ENCODE results near the gene TUBA3E.
"Not testable (repeated sequence)": the region's sequence is repeated elsewhere in the genome, so short reads cannot be mapped to it uniquely, and the experiment has no call there.

The TUBA3E gene

DNA sequence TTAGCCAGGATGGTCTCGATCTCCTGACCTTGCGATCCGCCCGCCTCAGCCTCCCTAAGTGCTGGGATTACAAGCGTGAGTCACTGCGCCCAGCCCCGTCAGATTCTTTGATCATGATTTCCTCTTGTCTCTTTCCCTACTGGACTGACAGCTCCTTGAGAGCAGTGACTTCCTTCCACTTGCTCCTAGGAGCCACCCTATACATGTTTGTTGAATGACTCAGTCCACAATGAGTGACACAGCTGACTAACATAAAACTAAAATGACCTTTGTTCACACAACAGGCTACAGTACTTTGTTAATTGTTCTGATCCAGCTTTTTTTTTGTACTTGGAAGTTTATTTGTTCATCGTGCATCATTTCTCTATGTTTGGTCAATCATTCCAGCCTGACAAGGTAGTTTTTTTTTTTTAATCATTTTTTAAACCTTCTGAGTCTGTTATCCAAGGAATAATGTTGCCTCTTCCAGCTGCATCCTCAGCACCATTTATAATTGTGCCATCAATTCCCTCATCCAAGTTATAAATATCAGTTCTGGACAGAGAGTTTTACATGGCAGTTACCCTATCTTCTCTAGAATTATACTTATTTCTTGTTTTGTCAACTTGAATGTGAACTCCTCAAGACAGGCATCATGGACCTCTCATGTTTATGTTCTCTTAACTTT lies 42.9 kb upstream of the TUBA3E start (continued):
- TF ChIP-seq HIC1 (tag by site-specific recombination; IDR thresholded peaks at IDR 0.05), result peak; percentile 71
- TF ChIP-seq REPIN1 (tag by site-specific recombination; IDR thresholded peaks at IDR 0.05; ENCODE audit: low read depth), result no peak
- TF ChIP-seq ZNF423 (tag by site-specific recombination; IDR thresholded peaks at IDR 0.05), result no peak
- TF ChIP-seq, protein P1, sequence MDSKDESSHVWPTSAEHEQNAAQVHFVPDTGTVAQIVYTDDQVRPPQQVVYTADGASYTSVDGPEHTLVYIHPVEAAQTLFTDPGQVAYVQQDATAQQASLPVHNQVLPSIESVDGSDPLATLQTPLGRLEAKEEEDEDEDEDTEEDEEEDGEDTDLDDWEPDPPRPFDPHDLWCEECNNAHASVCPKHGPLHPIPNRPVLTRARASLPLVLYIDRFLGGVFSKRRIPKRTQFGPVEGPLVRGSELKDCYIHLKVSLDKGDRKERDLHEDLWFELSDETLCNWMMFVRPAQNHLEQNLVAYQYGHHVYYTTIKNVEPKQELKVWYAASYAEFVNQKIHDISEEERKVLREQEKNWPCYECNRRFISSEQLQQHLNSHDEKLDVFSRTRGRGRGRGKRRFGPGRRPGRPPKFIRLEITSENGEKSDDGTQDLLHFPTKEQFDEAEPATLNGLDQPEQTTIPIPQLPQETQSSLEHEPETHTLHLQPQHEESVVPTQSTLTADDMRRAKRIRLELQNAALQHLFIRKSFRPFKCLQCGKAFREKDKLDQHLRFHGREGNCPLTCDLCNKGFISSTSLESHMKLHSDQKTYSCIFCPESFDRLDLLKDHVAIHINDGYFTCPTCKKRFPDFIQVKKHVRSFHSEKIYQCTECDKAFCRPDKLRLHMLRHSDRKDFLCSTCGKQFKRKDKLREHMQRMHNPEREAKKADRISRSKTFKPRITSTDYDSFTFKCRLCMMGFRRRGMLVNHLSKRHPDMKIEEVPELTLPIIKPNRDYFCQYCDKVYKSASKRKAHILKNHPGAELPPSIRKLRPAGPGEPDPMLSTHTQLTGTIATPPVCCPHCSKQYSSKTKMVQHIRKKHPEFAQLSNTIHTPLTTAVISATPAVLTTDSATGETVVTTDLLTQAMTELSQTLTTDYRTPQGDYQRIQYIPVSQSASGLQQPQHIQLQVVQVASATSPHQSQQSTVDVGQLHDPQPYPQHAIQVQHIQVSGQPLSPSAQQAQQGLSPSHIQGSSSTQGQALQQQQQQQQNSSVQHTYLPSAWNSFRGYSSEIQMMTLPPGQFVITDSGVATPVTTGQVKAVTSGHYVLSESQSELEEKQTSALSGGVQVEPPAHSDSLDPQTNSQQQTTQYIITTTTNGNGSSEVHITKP (tag by site-specific recombination; IDR thresholded peaks at IDR 0.05), result peak; percentile 32; the same call in 1 of the 2 replicates
- peak; percentile 32; the same call in 1 of the 2 replicates for TF ChIP-seq ZNF629 (tag by site-specific recombination; IDR thresholded peaks at IDR 0.05)

- POLR2A ChIA-PET; H3K4me1 ChIP-seq (ENCODE audit: control insufficient read depth, insufficient read depth, low read length); CTCF ChIA-PET; H3K36me3 ChIP-seq (ENCODE audit: control insufficient read depth in 2 of 2, insufficient read depth in 1 of 2, low read length in 2 of 2); H3K4me3 ChIP-seq (ENCODE audit: low read depth, low read length); H3K27ac ChIP-seq (ENCODE audit: extremely low read depth, low read depth, low read length); H3K9me3 ChIP-seq (ENCODE audit: control insufficient read depth, insufficient read depth, low read depth, low read length): not testable (repeated sequence)
These were observed 41.3 kb upstream of the TUBA3E start for GRCh38 chr2:130239581-130239980.

- H3K4me1 ChIP-seq (ENCODE audit: control insufficient read depth, insufficient read depth, low read length); H3K27ac ChIP-seq (ENCODE audit: extremely low read depth, low read depth, low read length); H3K9me3 ChIP-seq (ENCODE audit: control insufficient read depth, insufficient read depth, low read depth, low read length); H3K36me3 ChIP-seq (ENCODE audit: control insufficient read depth in 2 of 2, insufficient read depth in 1 of 2, low read length in 2 of 2); CTCF ChIA-PET; POLR2A ChIA-PET; H3K4me3 ChIP-seq (ENCODE audit: low read depth, low read length): not testable (repeated sequence)
These were observed 34.8 kb upstream of the TUBA3E start for GRCh38 chr2:130233066-130233465.

DNA sequence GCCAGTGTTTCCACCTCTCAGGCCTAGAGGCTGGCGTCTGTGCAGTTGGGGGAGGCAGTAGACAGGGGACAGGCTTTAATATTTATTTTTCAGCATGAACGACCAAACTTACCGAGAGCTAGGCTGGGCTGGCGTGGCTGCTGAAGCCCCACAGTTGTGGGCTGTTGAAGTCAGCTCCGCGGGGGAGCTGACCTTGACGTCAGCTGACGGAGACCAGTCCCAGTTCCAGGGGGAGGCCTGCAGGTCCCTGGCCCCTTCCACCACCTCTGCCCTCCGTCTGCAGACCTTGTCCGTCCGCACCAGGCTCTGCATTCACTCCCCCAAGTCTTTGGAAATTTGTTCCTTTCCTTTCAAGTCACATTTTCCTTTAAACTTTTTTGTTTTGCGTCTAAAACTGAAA lies 33.4 kb upstream of the TUBA3E start:
- CTCF ChIA-PET, result interaction anchor here (0.6 kb wide), 1 partner anchor 76 kb away, joined by 3 read pairs; no protein-coding TSS in a partner anchor
- TF ChIP-seq ZBTB48 (tag by site-specific recombination; IDR thresholded peaks at IDR 0.05), result no peak
- TF ChIP-seq ZNF747 (tag by site-specific recombination; IDR thresholded peaks at IDR 0.05), result no peak
- no peak for TF ChIP-seq ZNF362 (tag by site-specific recombination; IDR thresholded peaks at IDR 0.05)
- no peak for TF ChIP-seq BCL11B (tag by site-specific recombination; IDR thresholded peaks at IDR 0.05; ENCODE audit: low read depth)
- no peak for TF ChIP-seq ZNF138 (tag by site-specific recombination; IDR thresholded peaks at IDR 0.05; ENCODE audit: borderline replicate concordance)
- no peak for TF ChIP-seq ZNF639 (tag by site-specific recombination; IDR thresholded peaks at IDR 0.05)
- no peak for TF ChIP-seq ZNF274 (IDR thresholded peaks at IDR 0.05; ENCODE audit: low read length)
- no peak for TF ChIP-seq ZNF274 (tag by site-specific recombination; IDR thresholded peaks at IDR 0.05; ENCODE audit: borderline replicate concordance)
- no peak for TF ChIP-seq ZNF24 (tag by site-specific recombination; IDR thresholded peaks at IDR 0.05)
- TF ChIP-seq EGR2 (tag by site-specific recombination; IDR thresholded peaks at IDR 0.05; ENCODE audit: low read depth), result no peak
- TF ChIP-seq ZNF133 (tag by site-specific recombination; IDR thresholded peaks at IDR 0.05), result no peak
- TF ChIP-seq ZBTB21 (tag by site-specific recombination; IDR thresholded peaks at IDR 0.05), result no peak
- no peak for TF ChIP-seq ZNF416 (tag by site-specific recombination; IDR thresholded peaks at IDR 0.05)
- POLR2A ChIA-PET, result no interaction called here
- Histone ChIP-seq H3K4me3 (ENCODE audit: low read depth, low read length) (no peak overlapping the region), H3K9me3 (ENCODE audit: control insufficient read depth, insufficient read depth, low read depth, low read length) (no peaks in the 10 kb centered on the region), H3K27ac (ENCODE audit: extremely low read depth, low read depth, low read length) (no peak overlapping the region), H3K36me3 (ENCODE audit: control insufficient read depth in 2 of 2, insufficient read depth in 1 of 2, low read length in 2 of 2) (no peaks in the 10 kb centered on the region), H3K4me1 (ENCODE audit: control insufficient read depth, insufficient read depth, low read length) (no peaks in the 10 kb centered on the region)

- H3K27ac ChIP-seq (ENCODE audit: extremely low read depth, low read depth, low read length); H3K9me3 ChIP-seq (ENCODE audit: control insufficient read depth, insufficient read depth, low read depth, low read length); POLR2A ChIA-PET; H3K4me1 ChIP-seq (ENCODE audit: control insufficient read depth, insufficient read depth, low read length); CTCF ChIA-PET; H3K4me3 ChIP-seq (ENCODE audit: low read depth, low read length); H3K36me3 ChIP-seq (ENCODE audit: control insufficient read depth in 2 of 2, insufficient read depth in 1 of 2, low read length in 2 of 2): not testable (repeated sequence)
These were observed 32.7 kb upstream of the TUBA3E start for GRCh38 chr2:130230907-130231306.
